Activated T-helper 1 cell treated with anti-CD3 and anti-CD28 coated beads, Interleukin-2, amount 50 U/mL, for 16 hours (primary cell): ENCODE data around the gene CDA.

Experiments used
- DNase-seq, 2 donors: peaks; one replicate each; pipeline ENCODE4 v3.0.0-alpha.2; 2020; ENCODE audit warnings: low read depth in 1 of 2, low spot score in 1 of 2

Gene CDA

GRCh38 chr1:20588634-20589225 lies at the start of gene CDA:
TSS of gene CDA (plus strand) at chr1:20589097. CDS start at chr1:20589130, 33 bp downstream.
- DNase-seq, result no peak

- DNase-seq, result no peak
Observed at GRCh38 chr1:20540281-20540680, 48.6 kb upstream of the CDA start.

- DNase-seq, result no peak
Observed at GRCh38 chr1:20546637-20547036, 42.3 kb upstream of the CDA start.

GRCh38 chr1:20551161-20551560 lies 37.7 kb upstream of the CDA start:
- DNase-seq, result no peak

- DNase-seq, result no peak
Observed at GRCh38 chr1:20551945-20552727, 36.8 kb upstream of the CDA start, which contains the start of gene FAM43B. TSS of gene FAM43B (plus strand) at chr1:20552573. CDS start at chr1:20552974, 401 bp downstream.

- DNase-seq, result no peak
Observed at GRCh38 chr1:20552728-20553445, 36.0 kb upstream of the CDA start.

- no peak for DNase-seq
Observed at GRCh38 chr1:20555025-20555757, 33.7 kb upstream of the CDA start.

- no peak for DNase-seq
Observed at GRCh38 chr1:20555758-20556120, 33.2 kb upstream of the CDA start.

GRCh38 chr1:20558191-20558590 lies 30.7 kb upstream of the CDA start:
- DNase-seq, result no peak

GRCh38 chr1:20560966-20561365 lies 27.9 kb upstream of the CDA start:
- no peak for DNase-seq

- no peak for DNase-seq
Observed at GRCh38 chr1:20565234-20565633, 23.7 kb upstream of the CDA start.

- DNase-seq, result no peak
Observed at GRCh38 chr1:20569523-20570098, 19.3 kb upstream of the CDA start.

GRCh38 chr1:20571427-20571826 lies 17.5 kb upstream of the CDA start:
- DNase-seq, result no peak

- no peak for DNase-seq
Observed at GRCh38 chr1:20573987-20574386, 14.9 kb upstream of the CDA start.

- DNase-seq, result peak in 1 of 2 donors; percentile 20
Observed at GRCh38 chr1:20574686-20575540, 14.0 kb upstream of the CDA start.

GRCh38 chr1:20575541-20576336 lies 13.2 kb upstream of the CDA start:
- DNase-seq, result no peak

GRCh38 chr1:20578062-20578461 lies 10.8 kb upstream of the CDA start:
- DNase-seq, result no peak

GRCh38 chr1:20578721-20579395 lies 10.0 kb upstream of the CDA start:
- DNase-seq, result no peak

GRCh38 chr1:20584890-20585289 lies 4.0 kb upstream of the CDA start:
- DNase-seq, result no peak
